GM19193 (cell line): ENCODE data around the gene RELN.

ENCODE experiments used
- POLR2A ChIP-seq: IDR thresholded peaks from 4 replicates; pipeline ENCODE4 v1.6.1; 2011; ENCODE audit not compliant: insufficient read depth, insufficient read length; ENCODE audit errors: extremely low read depth

RELN gene

DNA sequence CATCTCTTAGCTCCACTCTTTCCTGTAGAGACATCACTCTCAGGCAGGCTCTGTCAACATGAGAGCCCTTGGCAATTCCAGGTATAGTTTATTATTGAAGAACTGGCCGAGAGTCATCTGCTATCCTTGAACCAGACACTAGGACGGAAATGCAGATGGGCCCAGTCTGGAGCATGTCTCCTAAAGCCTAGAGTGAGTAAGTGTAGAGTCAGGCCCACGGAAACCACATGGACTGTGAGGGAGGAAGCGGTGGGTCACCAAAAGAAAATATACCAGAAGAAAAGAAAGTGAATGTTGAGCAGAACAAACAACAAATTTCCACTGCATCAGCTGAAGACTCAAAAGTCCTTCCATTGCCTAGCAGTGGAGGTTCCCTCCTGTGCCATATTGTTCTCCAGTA is 15.7 kb upstream of the RELN start:
- TF ChIP-seq POLR2A = no peak

DNA sequence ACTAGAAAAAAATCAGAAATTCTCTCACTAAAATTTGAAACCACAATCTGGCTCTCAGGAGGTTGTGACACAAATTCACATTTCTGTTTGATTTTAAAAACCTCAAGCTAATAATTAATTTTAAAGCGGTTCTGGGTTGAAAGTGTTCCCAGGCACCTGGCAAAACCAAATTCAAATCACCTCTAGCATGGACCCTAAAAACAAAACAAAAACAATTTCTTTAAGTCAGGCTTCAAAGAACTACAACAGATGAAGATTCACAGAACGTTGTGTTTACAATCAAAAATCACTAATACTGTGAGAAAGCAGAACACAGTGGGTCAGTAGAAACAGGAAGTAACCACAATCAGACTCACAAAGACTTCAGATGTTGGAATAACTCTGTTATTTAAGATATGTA is 7.2 kb upstream of the RELN start:
- TF ChIP-seq POLR2A = no peak

DNA sequence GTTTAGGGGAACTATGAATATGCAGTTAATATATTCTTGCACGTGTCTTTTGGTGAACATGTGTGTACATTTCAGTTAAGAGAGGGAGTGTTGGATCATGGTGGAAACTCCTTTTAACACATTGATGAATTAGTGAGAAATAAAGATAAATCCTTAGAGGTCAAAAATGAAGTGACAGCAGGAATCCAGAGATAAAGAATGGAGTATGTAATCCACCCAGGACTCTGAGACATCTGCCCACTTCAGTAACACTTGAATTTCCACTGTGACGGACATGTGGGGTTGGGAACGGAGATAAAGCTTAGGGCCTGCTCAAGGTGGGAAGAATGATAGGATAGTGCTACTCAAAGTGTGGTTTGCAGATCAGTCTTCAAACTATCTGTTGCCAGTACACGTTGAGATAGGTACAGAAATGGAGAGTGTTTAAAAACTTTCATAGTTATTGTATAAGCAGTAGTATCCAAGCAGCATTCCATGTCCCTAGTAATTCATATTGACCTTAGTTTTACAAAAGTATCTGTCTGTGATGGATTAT is 6.6 kb upstream of the RELN start:
- no peak for TF ChIP-seq POLR2A

DNA sequence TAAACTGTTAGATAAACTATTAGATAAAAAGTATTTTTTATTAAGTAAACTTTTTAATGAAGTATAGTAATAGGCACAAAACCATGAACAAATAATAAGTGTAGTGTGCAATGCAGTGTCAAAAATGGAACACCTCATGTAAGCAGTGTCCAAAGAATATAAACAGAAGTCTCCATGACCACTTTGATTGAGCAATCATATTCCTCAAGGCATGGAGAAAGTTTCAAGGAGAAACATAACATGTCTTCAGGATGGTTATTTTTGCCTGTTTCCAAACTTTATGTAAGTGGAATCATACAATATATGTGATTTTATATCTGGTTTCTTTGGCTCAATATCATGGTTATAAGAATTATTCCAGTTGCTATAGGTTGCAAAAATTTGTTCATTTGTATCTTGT is 6.1 kb upstream of the RELN start:
- no peak for TF ChIP-seq POLR2A

DNA sequence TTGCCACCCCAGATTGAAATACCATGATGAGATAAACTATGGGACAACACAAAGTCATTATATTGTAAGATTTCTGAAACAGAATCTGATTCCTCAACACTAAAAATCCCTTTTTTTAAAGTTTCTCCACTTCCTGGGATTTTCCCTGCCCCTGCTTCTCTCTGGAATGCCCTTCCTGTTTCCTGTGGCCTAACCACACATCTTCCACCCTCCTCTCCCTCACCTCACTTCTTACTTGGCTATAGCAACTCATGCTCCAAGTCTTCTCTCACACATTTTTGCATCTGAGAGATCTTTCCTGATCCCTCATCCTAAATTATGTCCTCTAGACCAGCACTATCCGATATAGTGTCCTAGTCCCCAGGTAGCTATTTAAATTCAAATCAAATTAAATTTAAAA is 4.1 kb upstream of the RELN start:
- TF ChIP-seq POLR2A = no peak

DNA sequence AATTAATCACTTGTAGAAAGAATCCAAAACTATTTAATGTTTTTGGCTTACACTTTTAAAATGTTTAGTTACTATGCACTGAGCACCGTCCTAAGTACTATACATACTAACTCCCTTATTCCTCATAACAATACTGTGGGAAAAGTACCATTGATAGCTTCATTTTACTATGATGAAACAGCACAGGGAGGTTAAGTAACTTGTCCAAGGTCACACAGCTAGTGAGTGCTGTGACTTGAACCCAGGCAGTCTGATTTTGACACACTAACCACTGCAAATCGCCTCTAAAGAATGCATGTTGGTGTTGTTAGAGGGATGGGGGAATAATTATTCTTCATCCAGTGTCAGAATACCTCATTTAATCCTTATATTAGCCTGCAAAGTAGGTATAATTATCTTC is 1.9 kb upstream of the RELN start:
- no peak for TF ChIP-seq POLR2A

DNA sequence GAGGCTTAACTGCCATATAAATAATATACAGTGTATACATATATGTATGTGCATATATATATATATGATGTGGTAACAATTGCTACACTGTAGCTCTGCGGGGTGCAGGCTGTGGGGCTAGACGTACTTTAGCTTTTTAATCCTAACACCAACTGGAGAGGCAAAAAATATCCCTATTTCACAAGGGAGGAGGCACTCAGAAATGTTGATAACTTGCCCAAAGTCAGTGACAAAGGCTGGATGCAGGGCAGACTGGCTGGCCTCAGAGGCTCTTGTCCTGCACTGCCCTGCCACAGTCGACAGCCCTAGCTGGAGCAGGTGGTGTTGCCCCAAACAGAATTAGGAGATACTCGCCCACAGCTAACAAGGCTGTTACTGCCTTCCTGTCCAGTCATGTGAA is 1.5 kb upstream of the RELN start:
- no peak for TF ChIP-seq POLR2A

DNA sequence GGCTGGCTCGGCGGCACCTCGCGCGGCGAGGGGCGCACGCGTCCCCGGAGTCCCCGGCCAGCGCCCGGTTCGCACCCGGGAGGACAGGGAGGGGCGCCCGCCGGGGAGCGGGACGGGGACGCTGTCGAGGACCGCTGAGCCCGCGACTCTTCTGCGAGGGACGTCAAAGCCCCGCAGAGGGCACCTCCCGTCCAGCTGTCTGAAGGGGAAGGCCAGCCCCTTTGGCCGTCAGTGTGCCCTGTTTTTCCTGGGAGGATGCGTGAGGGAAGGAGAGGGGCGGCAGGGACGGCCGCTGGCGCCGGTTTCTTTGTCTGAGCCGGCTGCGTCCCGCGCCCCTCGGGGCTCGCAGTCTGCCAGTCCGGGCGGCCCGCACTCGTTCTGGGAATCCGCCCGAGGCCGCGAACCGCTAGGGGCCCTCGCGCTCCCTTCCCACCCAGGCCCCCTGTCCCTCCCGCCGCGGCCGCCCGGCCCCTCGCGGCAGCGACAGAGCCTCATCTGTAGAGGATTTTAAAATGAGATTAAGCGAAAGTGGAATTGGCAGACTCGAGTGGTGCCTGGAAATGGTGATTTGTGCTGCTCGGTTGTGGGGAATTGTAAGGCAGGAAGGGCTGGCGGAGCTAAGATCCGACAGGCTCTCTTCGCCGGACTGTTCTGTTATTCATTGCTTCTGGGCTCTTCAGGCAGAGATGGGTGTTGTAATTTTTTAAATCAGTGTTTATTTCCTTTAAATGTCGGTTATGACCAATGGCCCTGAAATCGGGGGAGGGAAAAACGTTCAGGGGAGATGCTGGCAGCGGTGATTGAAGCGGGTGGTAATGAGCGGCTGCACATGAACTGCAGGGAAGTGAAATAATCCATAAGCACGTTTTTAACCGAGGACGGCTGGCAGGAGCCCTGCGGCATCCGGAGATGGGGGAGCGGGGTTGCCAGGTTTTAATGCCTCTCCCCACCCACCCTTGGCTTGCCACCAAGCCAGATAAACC is 618 bp upstream of the RELN start:
- no peak for TF ChIP-seq POLR2A

DNA sequence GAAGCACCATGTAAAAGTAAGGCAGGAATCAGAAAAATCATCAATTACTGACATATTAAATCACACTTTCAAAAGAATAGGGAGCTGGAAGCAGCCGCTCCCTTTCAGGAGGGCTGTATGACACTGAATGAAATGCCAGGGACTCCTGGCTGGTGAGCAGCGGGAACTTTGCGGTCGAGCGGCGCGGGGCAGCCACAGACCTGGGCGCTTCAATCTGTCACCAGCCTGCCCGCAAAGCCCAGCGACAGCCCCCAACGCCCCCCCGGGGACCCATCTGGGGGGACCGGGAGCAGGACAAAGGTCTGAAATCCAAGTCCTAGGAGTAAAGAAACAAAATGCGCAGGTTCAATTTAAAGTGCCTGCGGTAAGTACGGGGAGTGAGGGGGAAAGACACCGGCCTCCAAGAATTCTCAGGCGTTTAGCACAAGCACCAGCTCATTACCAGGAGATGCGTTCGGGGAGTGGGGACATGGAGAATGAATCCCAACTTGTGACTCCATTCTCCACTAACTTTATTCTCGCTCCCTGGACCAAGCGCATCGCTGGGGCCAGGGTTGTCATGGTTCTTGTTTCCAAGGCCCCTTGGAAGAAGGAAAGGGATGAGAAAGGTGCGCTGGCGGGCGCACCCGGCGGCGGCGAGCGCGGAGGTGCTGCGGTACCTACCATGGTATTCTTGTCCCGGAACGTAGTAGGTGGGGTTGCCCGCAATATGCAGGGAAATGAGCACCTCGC is 824 bp downstream of the RELN start:
- no peak for TF ChIP-seq POLR2A

DNA sequence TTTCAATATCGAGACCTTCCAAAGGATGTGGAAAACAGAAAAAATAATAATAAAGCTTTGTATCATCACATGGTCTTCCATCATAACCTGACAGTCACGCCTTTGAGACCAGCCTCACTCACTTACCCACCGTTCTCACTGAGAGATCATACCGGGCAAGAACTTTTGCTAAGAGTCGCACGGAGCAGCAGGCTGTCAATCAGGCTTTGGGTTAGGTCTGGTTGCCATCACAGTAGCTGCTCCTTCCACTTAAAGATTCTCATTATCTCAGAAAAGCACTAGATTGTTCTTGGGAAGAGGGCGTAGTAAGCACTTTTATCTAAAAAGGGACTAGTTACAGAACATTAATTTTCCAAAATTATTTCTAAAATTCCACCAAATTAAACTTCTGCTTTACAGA is 2.0 kb downstream of the RELN start:
- TF ChIP-seq POLR2A = no peak

DNA sequence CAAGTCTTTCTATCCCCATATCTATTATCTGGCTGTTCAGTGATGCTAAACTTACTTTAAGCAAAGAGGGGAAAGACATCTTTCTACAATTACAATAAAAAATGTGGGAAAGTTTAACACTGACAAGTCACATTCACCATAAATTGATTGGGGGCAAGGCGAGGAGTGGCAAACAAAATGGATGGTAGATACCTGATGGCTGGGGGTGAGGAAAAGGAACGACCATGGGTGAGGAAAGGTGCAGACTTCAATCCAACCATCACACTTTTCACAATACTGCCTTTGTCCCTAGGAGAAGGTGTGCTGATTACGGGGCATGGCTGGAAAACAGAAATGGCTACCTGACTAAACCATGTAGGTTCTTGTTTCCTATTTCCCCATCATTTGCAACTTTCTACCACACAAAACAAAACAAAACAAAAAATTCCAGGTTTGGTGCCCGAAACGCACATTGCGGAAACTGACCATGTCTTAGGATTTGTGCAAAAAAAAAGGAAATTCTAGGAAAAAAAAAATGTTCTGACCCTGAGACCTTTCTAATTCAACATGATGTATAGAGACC is 3.8 kb downstream of the RELN start:
- no peak for TF ChIP-seq POLR2A

DNA sequence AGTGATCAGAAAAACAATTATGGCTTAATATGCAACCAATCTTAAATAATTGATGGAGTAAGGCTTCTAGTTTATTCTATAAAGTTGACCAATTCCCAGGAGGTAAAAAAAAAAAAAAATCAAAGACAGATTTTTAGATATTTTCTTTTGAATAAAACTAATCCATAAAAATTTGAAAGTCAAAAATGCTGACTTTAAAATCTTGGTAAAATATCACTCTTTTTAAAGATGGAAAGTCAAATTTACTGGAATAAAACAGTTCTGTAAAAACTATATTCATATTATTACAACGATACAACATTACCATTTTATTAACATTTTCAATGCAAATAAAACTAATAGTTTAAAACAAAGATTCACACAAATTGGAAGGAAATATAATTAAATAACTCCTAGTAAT is 5.4 kb downstream of the RELN start:
- TF ChIP-seq POLR2A = no peak

DNA sequence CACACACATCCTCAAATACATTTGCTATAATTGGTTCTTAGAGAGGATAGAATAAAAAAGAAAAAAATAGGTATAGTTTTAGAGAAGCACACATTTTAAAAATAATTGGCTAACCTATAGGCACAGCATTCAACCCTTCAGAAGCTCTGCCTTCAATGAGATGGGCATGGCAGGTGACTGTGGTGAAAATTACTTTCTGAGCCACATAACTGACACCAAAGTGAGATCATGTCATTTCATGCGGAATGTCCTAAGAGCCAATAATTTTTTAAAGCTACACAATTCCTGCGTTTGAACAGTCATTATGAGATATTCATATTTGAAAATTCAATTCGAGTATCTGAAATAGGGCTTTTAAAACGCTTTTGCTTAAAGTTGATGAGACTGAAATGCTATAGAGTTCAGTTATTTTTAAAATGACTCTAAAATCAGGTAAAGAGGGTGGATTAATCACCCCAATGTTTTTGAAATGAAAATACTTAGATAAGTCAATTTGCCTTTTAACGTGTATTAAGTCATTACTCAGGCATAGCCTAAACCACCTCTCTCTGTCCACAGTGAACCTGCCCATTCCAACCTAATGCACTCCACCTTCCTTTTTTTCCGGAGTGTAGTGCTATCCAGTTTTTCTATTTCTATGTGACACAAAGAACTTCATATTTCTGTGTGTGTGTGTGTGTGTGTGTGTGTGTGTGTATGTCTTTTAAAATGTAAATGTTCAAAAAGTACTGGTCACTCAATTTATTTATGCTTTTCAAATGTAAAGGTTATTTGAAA is 6.1 kb downstream of the RELN start:
- no peak for TF ChIP-seq POLR2A

DNA sequence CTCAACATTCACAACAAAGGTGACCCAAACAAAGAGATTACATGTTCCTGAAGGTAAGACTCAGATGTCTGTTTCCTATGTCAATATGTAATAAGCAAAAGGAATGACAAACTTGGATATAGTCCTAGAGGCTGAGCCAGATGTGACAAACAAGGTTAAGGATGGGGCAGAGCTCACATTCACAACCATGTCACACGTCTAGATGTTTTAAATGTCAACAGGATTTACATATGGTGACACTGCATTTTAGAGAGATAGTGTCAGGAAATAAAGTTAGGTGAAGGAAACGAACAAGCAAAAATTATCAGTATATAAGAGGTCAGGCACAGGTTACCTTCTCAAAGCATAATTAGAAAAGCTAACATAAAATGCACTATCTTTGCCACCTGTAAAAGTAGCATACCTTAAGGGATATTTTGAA is 8.4 kb downstream of the RELN start:
- no peak for TF ChIP-seq POLR2A
